ENCODE results near the gene BEX3.
"Not testable (repeated sequence)": the region's sequence is repeated elsewhere in the genome, so short reads cannot be mapped to it uniquely, and the experiment has no call there.

The BEX3 gene

GRCh38 chrX:103382877-103383276, 6.5 kb downstream of the BEX3 start:
- Histone ChIP-seq H3K9me3 (ENCODE audit: insufficient read depth, low read depth, low read length) (no peaks in the 10 kb centered on the region), H3K4me3 (ENCODE audit: low read length) (no peak overlapping the region), H3K9ac (ENCODE audit: low read depth, low read length) (no peak overlapping the region), H3K27ac (ENCODE audit: low read depth, low read length) (no peak overlapping the region), H3K4me1 (ENCODE audit: insufficient read depth, low read length) (0 out of 2 replicates have a peak, but pooled peaks cover under 1% of the 10 kb centered on the region), H3K36me3 (ENCODE audit: insufficient read depth, low read length) (peaks cover 27% of the 10 kb centered on the region), H3K27me3 (ENCODE audit: insufficient read depth, low read length) (no peaks in the 10 kb centered on the region)
- 95% methylated on average over 1 of the region's 1 CpG for WGBS

- H3K36me3 ChIP-seq (ENCODE audit: insufficient read depth, low read length) = peaks cover 9% of the 10 kb centered on the region
- no peak overlapping the region for H3K4me3 ChIP-seq (ENCODE audit: low read length)
- no peak overlapping the region for H3K27ac ChIP-seq (ENCODE audit: low read depth, low read length)
- 89% methylated on average over 2 of the region's 2 CpGs for WGBS
- no peaks in the 10 kb centered on the region for H3K27me3 ChIP-seq (ENCODE audit: insufficient read depth, low read length)
- H3K9me3 ChIP-seq (ENCODE audit: insufficient read depth, low read depth, low read length) = no peaks in the 10 kb centered on the region
- H3K4me1 ChIP-seq (ENCODE audit: insufficient read depth, low read length) = no peaks in the 10 kb centered on the region
- no peak overlapping the region for H3K9ac ChIP-seq (ENCODE audit: low read depth, low read length)
Observed at GRCh38 chrX:103384672-103385071, 8.3 kb downstream of the BEX3 start.

- not testable (repeated sequence) for H3K36me3 ChIP-seq (ENCODE audit: insufficient read depth, low read length)
Observed at GRCh38 chrX:103385283-103385830, 9.0 kb downstream of the BEX3 start.

GRCh38 chrX:103386332-103386731, 10.0 kb downstream of the BEX3 start:
- Histone ChIP-seq H3K4me3 (ENCODE audit: low read length) (no peak overlapping the region), H3K9ac (ENCODE audit: low read depth, low read length) (no peak overlapping the region), H3K27ac (ENCODE audit: low read depth, low read length) (no peak overlapping the region), H3K27me3 (ENCODE audit: insufficient read depth, low read length) (no peaks in the 10 kb centered on the region), H3K9me3 (ENCODE audit: insufficient read depth, low read depth, low read length) (no peaks in the 10 kb centered on the region), H3K36me3 (ENCODE audit: insufficient read depth, low read length) (0 out of 2 replicates have a peak, but pooled peaks cover 3% of the 10 kb centered on the region), H3K4me1 (ENCODE audit: insufficient read depth, low read length) (no peaks in the 10 kb centered on the region)
- 91% methylated on average over 2 of the region's 2 CpGs for WGBS

More at GRCh38 chrX:103385283-103385830, 9.0 kb downstream of the BEX3 start:
- H3K4me3 ChIP-seq (ENCODE audit: low read length); H3K9me3 ChIP-seq (ENCODE audit: insufficient read depth, low read depth, low read length); H3K27me3 ChIP-seq (ENCODE audit: insufficient read depth, low read length); H3K4me1 ChIP-seq (ENCODE audit: insufficient read depth, low read length); H3K9ac ChIP-seq (ENCODE audit: low read depth, low read length); H3K27ac ChIP-seq (ENCODE audit: low read depth, low read length): not testable (repeated sequence)
- 83% methylated on average over 1 of the region's 5 CpGs for WGBS

- H3K9ac ChIP-seq (ENCODE audit: low read depth, low read length) = no peak overlapping the region
- H3K27me3 ChIP-seq (ENCODE audit: insufficient read depth, low read length) = no peaks in the 10 kb centered on the region
- H3K4me1 ChIP-seq (ENCODE audit: insufficient read depth, low read length) = no peaks in the 10 kb centered on the region
- H3K36me3 ChIP-seq (ENCODE audit: insufficient read depth, low read length) = no peaks in the 10 kb centered on the region
- 84% methylated on average over 2 of the region's 3 CpGs for WGBS
- H3K9me3 ChIP-seq (ENCODE audit: insufficient read depth, low read depth, low read length) = no peaks in the 10 kb centered on the region
- H3K4me3 ChIP-seq (ENCODE audit: low read length) = no peak overlapping the region
- no peak overlapping the region for H3K27ac ChIP-seq (ENCODE audit: low read depth, low read length)
Observed at GRCh38 chrX:103393487-103393886, 17.1 kb downstream of the BEX3 start.

GRCh38 chrX:103396186-103396585, 19.8 kb downstream of the BEX3 start:
- 79% methylated on average over 5 of the region's 5 CpGs for WGBS

GRCh38 chrX:103396660-103397059, 20.3 kb downstream of the BEX3 start:
- H3K4me3 ChIP-seq (ENCODE audit: low read length) = no peak overlapping the region
- 84% methylated on average over 2 of the region's 2 CpGs for WGBS
- H3K4me1 ChIP-seq (ENCODE audit: insufficient read depth, low read length) = no peaks in the 10 kb centered on the region
- H3K27me3 ChIP-seq (ENCODE audit: insufficient read depth, low read length) = no peaks in the 10 kb centered on the region
- H3K36me3 ChIP-seq (ENCODE audit: insufficient read depth, low read length) = no peaks in the 10 kb centered on the region
- H3K27ac ChIP-seq (ENCODE audit: low read depth, low read length) = no peak overlapping the region
- no peaks in the 10 kb centered on the region for H3K9me3 ChIP-seq (ENCODE audit: insufficient read depth, low read depth, low read length)
- H3K9ac ChIP-seq (ENCODE audit: low read depth, low read length) = no peak overlapping the region

More at GRCh38 chrX:103396186-103396585, 19.8 kb downstream of the BEX3 start:
- Histone ChIP-seq H3K27ac (ENCODE audit: low read depth, low read length) (no peak overlapping the region), H3K4me1 (ENCODE audit: insufficient read depth, low read length) (no peaks in the 10 kb centered on the region), H3K36me3 (ENCODE audit: insufficient read depth, low read length) (no peaks in the 10 kb centered on the region), H3K4me3 (ENCODE audit: low read length) (no peak overlapping the region), H3K9ac (ENCODE audit: low read depth, low read length) (no peak overlapping the region), H3K27me3 (ENCODE audit: insufficient read depth, low read length) (no peaks in the 10 kb centered on the region), H3K9me3 (ENCODE audit: insufficient read depth, low read depth, low read length) (no peaks in the 10 kb centered on the region)

- Histone ChIP-seq H3K4me1 (ENCODE audit: insufficient read depth, low read length) (no peaks in the 10 kb centered on the region), H3K36me3 (ENCODE audit: insufficient read depth, low read length) (no peaks in the 10 kb centered on the region), H3K27ac (ENCODE audit: low read depth, low read length) (no peak overlapping the region), H3K4me3 (ENCODE audit: low read length) (no peak overlapping the region), H3K9ac (ENCODE audit: low read depth, low read length) (no peak overlapping the region), H3K9me3 (ENCODE audit: insufficient read depth, low read depth, low read length) (no peaks in the 10 kb centered on the region), H3K27me3 (ENCODE audit: insufficient read depth, low read length) (no peaks in the 10 kb centered on the region)
- 100% methylated on average over 3 of the region's 4 CpGs for WGBS
Observed at GRCh38 chrX:103397707-103398106, 21.4 kb downstream of the BEX3 start.

- WGBS = 67% methylated on average over 1 of the region's 1 CpG
- Histone ChIP-seq H3K27me3 (ENCODE audit: insufficient read depth, low read length) (no peaks in the 10 kb centered on the region), H3K4me3 (ENCODE audit: low read length) (no peak overlapping the region), H3K9ac (ENCODE audit: low read depth, low read length) (no peak overlapping the region), H3K9me3 (ENCODE audit: insufficient read depth, low read depth, low read length) (no peaks in the 10 kb centered on the region), H3K36me3 (ENCODE audit: insufficient read depth, low read length) (no peaks in the 10 kb centered on the region), H3K27ac (ENCODE audit: low read depth, low read length) (no peak overlapping the region), H3K4me1 (ENCODE audit: insufficient read depth, low read length) (no peaks in the 10 kb centered on the region)
Observed at GRCh38 chrX:103398421-103398864, 22.1 kb downstream of the BEX3 start.

GRCh38 chrX:103399744-103400143, 23.4 kb downstream of the BEX3 start:
- WGBS = no CpG with 5 or more reads among the region's 1 CpG
- H3K4me3 ChIP-seq (ENCODE audit: low read length) = no peak overlapping the region
- no peaks in the 10 kb centered on the region for H3K36me3 ChIP-seq (ENCODE audit: insufficient read depth, low read length)
- no peaks in the 10 kb centered on the region for H3K27me3 ChIP-seq (ENCODE audit: insufficient read depth, low read length)
- H3K4me1 ChIP-seq (ENCODE audit: insufficient read depth, low read length) = peaks cover 5% of the 10 kb centered on the region
- no peaks in the 10 kb centered on the region for H3K9me3 ChIP-seq (ENCODE audit: insufficient read depth, low read depth, low read length)
- H3K27ac ChIP-seq (ENCODE audit: low read depth, low read length) = no peak overlapping the region
- H3K9ac ChIP-seq (ENCODE audit: low read depth, low read length) = no peak overlapping the region

- Histone ChIP-seq H3K9me3 (ENCODE audit: insufficient read depth, low read depth, low read length) (no peaks in the 10 kb centered on the region), H3K4me3 (ENCODE audit: low read length) (no peak overlapping the region), H3K9ac (ENCODE audit: low read depth, low read length) (no peak overlapping the region), H3K27me3 (ENCODE audit: insufficient read depth, low read length) (no peaks in the 10 kb centered on the region), H3K4me1 (ENCODE audit: insufficient read depth, low read length) (peaks cover 5% of the 10 kb centered on the region), H3K36me3 (ENCODE audit: insufficient read depth, low read length) (no peaks in the 10 kb centered on the region), H3K27ac (ENCODE audit: low read depth, low read length) (no peak overlapping the region)
- 75% methylated on average over 1 of the region's 1 CpG for WGBS
Observed at GRCh38 chrX:103400931-103401330, 24.6 kb downstream of the BEX3 start.

Data from HUES64 (cell line).